Measurements from ENCODE around the gene RBM20.
"Not testable (repeated sequence)": the region's sequence is repeated elsewhere in the genome, so short reads cannot be mapped to it uniquely, and the experiment has no call there.

The RBM20 gene

DNA sequence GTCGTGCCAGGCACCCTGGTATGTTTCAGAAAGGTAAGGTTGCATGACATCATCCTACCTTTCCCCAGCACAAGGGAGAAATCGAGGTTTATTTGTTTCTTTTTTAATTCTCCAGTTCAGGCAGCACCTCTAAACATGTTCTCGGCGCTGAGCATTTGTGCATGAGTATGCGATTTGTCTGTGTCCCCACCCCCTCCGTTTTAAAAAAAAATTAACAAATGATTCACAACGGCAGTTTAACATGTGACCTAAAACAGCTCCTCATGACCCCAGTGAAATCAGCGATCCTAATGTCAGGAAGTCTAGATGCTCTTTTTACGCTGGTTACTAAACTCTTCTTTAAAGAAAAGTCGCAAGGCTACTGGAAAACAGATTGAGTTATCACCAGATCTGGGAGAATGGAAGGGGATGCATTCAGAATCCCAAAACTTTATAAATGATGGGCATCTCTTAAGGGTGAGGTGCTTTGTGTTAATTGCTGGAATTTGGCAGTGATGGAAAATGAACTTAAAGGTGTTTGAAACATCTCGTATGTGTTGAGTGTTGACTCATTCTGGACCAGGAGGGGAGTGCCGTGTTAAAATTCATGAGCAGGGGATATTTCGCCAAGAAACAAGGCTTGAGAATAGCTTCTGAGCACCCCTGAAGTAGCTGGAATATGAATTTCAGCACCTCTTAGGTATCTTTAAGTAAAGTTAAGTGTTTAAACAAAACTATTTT lies 120.8 kb downstream of the RBM20 start:
- DNase-seq (ENCODE audit: low read depth) = no peak

- no peak for DNase-seq (ENCODE audit: low read depth)
These were observed 121.6 kb downstream of the RBM20 start for GRCh38 chr10:110765513-110766319.

- DNase-seq (ENCODE audit: low read depth) = not testable (repeated sequence)
These were observed 123.5 kb downstream of the RBM20 start for GRCh38 chr10:110767601-110768000.

DNA sequence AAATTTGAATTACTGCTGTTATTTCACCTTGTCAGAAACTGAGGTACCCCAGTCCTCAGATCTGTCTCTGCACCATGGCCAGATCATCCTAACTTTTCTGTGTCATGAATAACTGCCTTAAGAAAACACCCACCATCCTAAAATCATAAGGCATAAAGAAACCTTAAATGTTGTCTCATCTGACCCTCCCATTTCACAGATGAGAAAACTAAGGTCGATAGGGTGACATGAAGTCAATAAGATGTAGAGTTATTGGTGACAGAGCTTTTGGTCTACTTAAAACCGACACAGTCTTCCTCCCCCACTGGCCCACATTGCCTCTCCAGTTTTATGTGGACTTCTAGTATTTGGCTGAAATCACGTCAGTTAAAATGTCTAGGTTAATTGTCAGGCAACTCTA lies 126.1 kb downstream of the RBM20 start:
- DNase-seq (ENCODE audit: low read depth) = no peak

DNA sequence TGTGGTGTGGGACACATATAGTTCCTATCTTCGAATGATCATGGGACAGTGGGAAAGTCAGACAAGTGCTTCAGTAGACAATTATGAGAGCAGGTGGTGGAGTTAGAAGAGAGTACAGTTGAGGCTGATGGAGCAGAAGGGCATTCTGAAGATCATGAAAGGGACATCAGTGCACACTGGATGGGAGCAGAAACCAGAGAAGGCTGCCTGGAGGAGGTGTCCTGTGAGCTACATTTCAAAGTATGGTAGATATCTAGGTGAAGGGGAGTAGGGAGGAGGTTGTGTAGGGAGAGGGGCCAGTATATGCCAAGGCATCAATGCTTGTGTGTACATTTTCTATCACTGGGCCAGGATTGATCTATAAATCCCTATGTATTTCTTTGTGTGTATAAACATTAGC lies 127.3 kb downstream of the RBM20 start:
- DNase-seq (ENCODE audit: low read depth) = no peak

DNA sequence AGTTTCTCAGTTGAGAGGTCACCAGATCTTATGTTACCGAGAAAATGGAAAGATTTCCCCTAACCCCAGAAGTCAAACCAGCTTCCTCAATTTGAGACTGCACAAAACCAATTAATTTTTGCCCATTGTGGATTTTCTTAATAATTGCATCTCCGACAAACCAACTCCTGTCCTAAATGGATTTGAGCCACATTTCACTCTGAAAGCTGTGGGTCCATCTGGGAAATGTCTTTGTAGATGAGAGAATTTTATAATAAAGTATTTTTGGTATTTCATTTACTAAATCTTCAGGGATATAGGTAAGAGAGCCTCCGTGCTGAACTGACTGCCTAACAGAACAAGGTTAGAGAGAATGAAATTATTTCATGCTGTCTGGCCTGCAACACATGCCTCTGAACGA lies 127.9 kb downstream of the RBM20 start:
- DNase-seq (ENCODE audit: low read depth) = no peak

DNA sequence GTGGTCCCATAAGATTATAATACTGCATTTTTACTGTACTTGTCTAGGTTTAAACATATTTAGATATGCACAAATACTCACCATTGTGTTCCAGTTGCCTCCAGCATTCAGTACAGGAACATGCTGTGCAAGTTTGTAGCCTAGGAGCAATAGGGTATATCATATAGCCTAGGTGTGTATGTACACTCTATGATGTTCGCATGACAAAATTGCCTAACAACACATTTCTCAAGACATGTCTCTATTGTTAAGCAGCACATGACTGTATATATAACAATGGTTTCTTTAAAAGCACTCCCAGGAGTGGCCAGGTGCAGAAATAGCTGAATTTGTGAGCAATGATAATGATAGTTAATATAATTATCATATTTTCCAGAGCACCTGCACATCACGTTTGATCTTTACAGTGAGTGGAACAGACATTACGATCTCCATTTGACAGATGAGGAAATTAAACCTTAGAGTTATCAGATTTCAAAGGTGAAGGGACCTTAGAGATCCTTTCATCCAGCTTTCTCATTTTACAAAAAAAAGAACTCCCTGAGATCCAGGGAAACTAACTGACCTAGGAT lies 128.4 kb downstream of the RBM20 start:
- no peak for DNase-seq (ENCODE audit: low read depth)

DNA sequence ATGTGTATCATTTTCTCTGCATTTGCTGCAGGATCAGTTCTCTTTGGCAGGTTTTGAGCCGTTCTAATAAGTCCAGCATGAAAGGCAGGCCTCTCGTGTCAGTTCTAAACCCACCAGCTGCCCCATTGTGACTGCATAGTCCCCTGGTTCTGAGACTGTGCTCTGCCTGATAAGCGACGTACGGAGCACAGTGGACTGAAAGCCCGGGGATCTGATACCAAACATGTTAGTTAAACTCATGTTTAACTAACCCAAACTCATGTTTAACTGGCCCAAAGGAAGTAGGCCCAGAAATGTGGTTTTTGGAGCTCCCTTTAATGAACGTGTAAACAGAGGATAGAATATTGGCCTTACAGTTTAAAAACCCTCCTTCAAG lies 129.5 kb downstream of the RBM20 start:
- DNase-seq (ENCODE audit: low read depth) = no peak

GRCh38 chr10:110774069-110775019 lies 130.2 kb downstream of the RBM20 start:
- DNase-seq (ENCODE audit: low read depth) = peak; percentile 76

DNA sequence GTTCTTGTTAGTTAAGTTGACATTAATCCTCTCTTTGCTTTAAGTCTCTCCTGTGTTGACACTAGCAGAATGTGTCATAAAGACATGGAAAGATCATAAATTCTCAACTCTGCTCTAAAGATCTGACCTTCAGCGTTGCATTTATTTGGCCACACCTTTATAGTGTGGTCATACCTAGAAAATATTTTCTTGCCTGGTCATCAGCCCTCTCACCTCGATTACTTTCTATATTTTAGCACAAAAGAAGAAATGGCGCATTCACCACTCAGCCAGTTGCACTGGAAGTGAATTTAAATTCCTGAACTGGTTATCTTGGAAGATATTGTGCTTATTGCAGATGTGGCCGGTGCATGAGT lies 130.9 kb downstream of the RBM20 start:
- DNase-seq (ENCODE audit: low read depth) = no peak

DNA sequence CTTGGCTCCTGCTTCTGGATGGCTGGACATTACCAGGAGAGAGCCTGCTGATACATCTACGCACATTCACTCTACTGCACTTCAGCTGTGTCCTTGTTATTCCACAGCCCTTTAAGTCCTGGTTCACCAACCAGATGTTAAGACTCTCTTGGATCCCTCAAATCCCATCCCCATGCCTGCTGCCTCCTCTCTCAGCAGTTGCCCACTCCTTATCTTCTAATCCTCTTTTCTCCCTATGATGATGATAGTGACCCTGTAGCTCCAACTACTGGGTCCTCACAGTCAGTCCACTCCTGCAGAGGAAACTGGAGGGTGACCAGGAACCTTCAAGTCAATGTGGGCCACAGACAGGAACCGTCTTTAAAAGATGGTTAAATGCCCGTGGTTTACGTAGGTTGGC lies 131.3 kb downstream of the RBM20 start:
- DNase-seq (ENCODE audit: low read depth) = no peak

DNA sequence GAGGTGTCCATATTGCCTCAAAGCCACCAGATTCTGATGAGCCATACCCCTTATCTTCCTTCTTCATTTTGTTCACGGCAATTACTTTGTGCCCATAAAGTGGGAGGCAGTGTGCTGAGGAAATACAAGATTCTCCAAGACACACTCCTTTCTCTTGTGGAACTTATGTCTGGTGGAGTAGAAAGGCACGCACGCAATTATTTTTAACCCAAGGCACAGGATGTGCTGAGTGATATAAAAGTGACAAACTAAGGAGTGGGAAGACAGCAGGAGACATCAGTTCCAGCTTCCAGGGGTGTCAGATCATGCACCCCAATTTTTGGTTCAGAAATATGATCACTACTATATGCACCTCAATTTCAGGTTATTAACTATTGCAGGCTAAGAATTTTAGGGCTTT lies 132.9 kb downstream of the RBM20 start:
- no peak for DNase-seq (ENCODE audit: low read depth)

DNA sequence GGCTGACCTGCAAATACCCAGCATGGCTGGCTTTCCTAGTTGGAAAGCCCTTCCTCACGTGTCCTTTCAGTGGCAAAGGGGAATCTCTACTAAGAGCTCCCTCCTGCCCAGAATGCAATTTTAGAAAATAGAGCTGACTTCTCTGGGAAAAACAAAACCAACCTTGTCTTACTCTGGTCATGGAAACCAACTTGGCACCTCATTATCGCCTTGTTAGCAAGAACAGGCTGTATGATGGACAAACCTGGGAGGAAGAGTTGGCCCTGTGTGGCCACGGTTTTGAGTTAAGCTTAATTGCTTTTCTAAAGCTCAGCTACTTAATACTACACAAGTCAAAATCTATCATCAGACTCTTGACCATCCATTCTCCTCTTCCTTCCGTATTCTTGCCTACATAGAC lies 133.5 kb downstream of the RBM20 start:
- DNase-seq (ENCODE audit: low read depth) = no peak

DNA sequence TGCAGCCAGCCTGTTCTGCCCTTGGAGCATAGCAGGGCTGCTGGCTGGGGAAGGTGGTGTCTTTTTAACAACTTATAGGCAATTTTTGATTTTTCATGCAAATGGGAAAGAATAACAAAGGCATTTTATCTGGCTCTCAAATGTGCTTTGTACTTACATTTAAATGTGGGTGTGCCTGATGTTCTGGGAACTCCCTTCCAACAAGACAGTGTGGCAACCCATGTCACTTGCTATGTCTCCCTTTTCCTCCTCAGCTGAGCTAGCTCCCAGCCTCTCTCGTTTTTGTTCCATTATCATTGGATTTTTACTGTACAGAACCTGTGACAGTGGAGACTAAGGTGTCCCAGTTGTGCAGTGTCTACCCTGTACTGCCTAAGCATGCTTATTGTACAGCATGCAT lies 134.1 kb downstream of the RBM20 start:
- no peak for DNase-seq (ENCODE audit: low read depth)

GRCh38 chr10:110779489-110779888 lies 135.4 kb downstream of the RBM20 start:
- no peak for DNase-seq (ENCODE audit: low read depth)

- DNase-seq (ENCODE audit: low read depth) = no peak
These were observed 136.6 kb downstream of the RBM20 start for GRCh38 chr10:110780704-110781103.

- no peak for DNase-seq (ENCODE audit: low read depth)
These were observed 137.0 kb downstream of the RBM20 start for GRCh38 chr10:110781139-110781538.

- no peak for DNase-seq (ENCODE audit: low read depth)
These were observed 138.5 kb downstream of the RBM20 start for GRCh38 chr10:110782616-110783015.

GRCh38 chr10:110783509-110784107 lies 139.5 kb downstream of the RBM20 start:
- no peak for DNase-seq (ENCODE audit: low read depth)

- no peak for DNase-seq (ENCODE audit: low read depth)
These were observed 140.1 kb downstream of the RBM20 start for GRCh38 chr10:110784198-110784597.

DNA sequence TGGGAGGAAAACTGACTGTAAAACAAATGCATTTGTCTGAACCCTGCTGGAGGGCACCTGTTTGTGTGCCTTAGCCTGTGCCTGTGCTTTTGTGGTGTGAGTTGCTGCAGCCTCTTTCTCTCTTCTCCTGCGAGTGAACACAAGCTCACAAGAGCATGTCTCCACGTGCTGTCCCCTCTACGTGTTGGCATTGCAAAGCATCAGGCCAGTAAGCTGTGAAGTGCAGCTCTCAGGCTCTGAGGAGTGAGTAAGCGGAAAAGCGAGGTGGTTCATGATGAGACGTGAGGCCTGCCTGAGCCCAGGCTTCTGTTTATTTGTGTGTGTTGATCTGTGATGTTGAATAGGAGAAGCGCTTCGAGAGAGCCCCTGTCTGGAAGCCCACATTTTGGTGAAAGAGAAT lies 142.0 kb downstream of the RBM20 start:
- no peak for DNase-seq (ENCODE audit: low read depth)
